Measurements from ENCODE around the gene SENP6. TPM values are rescaled to one million over a fixed set of nuclear protein-coding genes. Genes with fewer than 3 reads are reported as not detected.

SENP6 gene
- total and polyA plus RNA-seq, 8 donors = 25.2 to 53.1 (median 41.1) TPM

DNA sequence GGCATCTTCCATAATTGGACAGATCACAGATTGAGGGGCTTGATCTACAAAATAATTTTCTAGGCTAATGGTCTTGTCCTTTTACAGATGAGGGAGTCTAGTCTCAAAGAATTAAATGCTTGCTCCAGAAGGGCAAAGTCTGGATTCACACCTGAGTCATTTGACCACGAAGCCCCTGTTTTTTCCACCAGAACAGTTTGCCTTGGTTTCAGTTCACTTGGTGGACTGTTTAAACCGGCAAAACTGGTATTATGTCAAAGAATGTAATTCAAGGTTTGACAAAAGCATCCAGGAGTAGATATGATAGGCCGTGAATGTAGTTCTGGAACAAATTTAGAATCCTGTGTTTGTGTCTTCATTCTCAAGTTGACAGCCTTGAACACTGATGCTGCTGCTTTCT, 150.7 kb downstream of the SENP6 start:
- no peak for FAIRE-seq
- Histone ChIP-seq H3K9me3 (no peaks in the 10 kb centered on the region), H3K4me1 (peaks cover 0 to 32% (median 16%) of the 10 kb centered on the region in 3 donors), H3K4me3 (no peak overlapping the region), H3K27me3 (no peaks in the 10 kb centered on the region), H3K36me3 (no peaks in the 10 kb centered on the region), H3K27ac (peak overlapping the region in 1 of 4 donors; percentile 5)
- 14 to 16% methylated on average over 3 of the region's 3 CpGs for WGBS, 2 donors
- intact Hi-C loops (cut with DNase I) = no loop called here
- no peak for ATAC-seq
- TF ChIP-seq, protein P1, sequence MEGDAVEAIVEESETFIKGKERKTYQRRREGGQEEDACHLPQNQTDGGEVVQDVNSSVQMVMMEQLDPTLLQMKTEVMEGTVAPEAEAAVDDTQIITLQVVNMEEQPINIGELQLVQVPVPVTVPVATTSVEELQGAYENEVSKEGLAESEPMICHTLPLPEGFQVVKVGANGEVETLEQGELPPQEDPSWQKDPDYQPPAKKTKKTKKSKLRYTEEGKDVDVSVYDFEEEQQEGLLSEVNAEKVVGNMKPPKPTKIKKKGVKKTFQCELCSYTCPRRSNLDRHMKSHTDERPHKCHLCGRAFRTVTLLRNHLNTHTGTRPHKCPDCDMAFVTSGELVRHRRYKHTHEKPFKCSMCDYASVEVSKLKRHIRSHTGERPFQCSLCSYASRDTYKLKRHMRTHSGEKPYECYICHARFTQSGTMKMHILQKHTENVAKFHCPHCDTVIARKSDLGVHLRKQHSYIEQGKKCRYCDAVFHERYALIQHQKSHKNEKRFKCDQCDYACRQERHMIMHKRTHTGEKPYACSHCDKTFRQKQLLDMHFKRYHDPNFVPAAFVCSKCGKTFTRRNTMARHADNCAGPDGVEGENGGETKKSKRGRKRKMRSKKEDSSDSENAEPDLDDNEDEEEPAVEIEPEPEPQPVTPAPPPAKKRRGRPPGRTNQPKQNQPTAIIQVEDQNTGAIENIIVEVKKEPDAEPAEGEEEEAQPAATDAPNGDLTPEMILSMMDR (IDR thresholded peaks at IDR 0.05) = no peak
- no peak for DNase-seq

DNA sequence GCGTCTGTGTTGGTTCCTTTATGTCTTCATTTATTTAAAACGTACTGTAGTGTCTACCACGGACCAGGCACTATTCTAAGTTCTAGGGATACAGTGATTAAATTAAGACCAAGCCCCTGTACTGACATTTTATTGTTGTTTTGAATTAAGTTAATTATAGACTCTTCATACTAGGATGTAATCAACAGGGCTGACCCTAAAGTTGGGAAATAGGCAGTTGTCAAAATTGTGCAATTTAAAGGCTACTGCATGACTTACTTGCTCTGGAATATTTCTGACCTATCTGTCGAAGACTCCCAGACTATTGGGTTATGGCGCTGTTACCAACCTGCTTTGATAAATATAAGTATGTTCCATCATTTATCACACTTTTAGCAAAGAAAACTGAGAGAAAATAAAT, 154.0 kb downstream of the SENP6 start:
- FAIRE-seq = no peak
- WGBS, 2 donors = 92 to 96% methylated on average over 5 of the region's 5 CpGs
- TF ChIP-seq, protein P1 (IDR thresholded peaks at IDR 0.05) = no peak

DNA sequence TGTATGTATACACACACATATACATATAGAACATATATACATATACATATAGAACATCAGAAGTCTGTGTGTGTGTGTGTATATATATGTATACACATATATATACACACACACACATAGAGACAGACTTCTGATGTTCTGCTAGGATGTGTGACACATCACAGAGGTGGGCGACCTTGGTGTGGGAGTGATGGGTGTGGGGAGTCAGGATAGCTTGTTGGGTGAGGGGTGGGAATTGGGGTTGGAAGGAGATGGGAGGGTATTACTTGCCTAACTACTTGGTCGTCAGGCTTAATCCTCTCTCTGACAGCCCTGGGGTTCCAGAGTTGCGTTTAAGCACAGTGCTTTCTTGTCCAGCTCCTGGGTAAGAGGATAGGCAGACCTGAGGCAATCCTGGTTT, 155.6 kb downstream of the SENP6 start:
- Histone ChIP-seq H3K9me3 (no peaks in the 10 kb centered on the region), H3K4me3 (no peak overlapping the region), H3K27me3 (no peaks in the 10 kb centered on the region), H3K27ac (no peak overlapping the region), H3K36me3 (no peaks in the 10 kb centered on the region), H3K4me1 (peaks cover 0 to 20% (median 3%) of the 10 kb centered on the region in 3 donors)
- ATAC-seq (no peak), DNase-seq (no peak), FAIRE-seq (no peak)
- 89 to 92% methylated on average over 3 of the region's 3 CpGs for WGBS, 2 donors
- TF ChIP-seq, protein P1 (IDR thresholded peaks at IDR 0.05) = no peak
- intact Hi-C loops (cut with DNase I) = no loop called here

More for the DNA sequence above, 154.0 kb downstream of the SENP6 start:
- DNase-seq (no peak), ATAC-seq (no peak)
- H3K4me3 ChIP-seq = no peak overlapping the region
- no peak overlapping the region for H3K27ac ChIP-seq
- H3K9me3 ChIP-seq = no peaks in the 10 kb centered on the region
- H3K27me3 ChIP-seq = no peaks in the 10 kb centered on the region
- peaks cover 0 to 28% (median 10%) of the 10 kb centered on the region in 3 donors for H3K4me1 ChIP-seq
- H3K36me3 ChIP-seq = no peaks in the 10 kb centered on the region
- intact Hi-C loops (cut with DNase I) = no loop called here

DNA sequence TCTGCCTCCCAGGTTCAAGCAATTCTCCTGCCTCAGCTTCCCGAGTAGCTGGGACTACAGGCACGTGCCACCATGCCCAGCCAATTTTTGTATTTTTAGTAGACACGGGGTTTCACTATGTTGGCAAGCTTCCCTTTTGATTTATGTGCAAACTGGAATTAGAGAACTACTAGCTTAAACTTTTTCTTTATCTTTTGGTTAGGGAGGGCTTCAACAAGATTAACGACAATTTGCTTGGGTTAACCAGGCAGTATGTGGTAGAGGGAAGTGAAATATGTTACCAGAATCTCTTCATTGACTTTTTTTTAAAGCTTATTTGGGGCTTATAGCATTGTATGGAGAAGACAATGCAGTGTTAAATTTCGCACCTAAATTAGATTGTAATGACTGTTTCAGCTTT, 156.4 kb downstream of the SENP6 start:
- 84 to 91% methylated on average over 5 of the region's 5 CpGs for WGBS, 2 donors
- TF ChIP-seq, protein P1 (IDR thresholded peaks at IDR 0.05) = no peak
- Histone ChIP-seq H3K27me3 (no peaks in the 10 kb centered on the region), H3K4me3 (no peak overlapping the region), H3K27ac (no peak overlapping the region), H3K9me3 (no peaks in the 10 kb centered on the region), H3K4me1 (peaks cover 0 to 12% (median 0%) of the 10 kb centered on the region in 3 donors), H3K36me3 (no peaks in the 10 kb centered on the region)
- ATAC-seq (no peak), DNase-seq (no peak), FAIRE-seq (no peak)
- intact Hi-C loops (cut with DNase I) = no loop called here

DNA sequence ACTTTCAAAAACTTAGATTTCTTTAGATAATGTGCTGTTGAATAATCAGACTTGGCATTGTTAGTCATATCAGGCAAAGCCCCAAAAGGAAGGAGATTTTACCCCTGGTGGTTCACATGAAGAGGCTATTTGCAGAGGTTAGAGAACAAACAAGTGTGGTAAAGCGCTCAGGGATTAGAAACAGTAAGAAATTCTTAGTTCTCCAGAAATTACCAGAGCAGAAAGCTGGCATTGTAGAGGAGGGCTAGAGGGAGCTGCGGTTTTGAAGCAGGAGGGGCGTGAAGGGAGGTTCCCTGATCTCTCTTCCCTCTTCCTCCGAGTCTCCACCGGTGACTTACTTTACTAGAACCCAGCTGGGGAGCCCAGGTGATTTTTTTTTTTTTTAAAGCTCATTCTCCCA, 157.5 kb downstream of the SENP6 start:
- no peak for FAIRE-seq
- WGBS, 2 donors = 75 to 88% methylated on average over 5 of the region's 5 CpGs
- no peak for ATAC-seq
- H3K9me3 ChIP-seq = no peaks in the 10 kb centered on the region
- no peak for DNase-seq
- no peak overlapping the region for H3K27ac ChIP-seq
- no peaks in the 10 kb centered on the region for H3K27me3 ChIP-seq
- H3K36me3 ChIP-seq = no peaks in the 10 kb centered on the region
- TF ChIP-seq, protein P1 (IDR thresholded peaks at IDR 0.05) = no peak
- peaks cover 0 to 12% (median 0%) of the 10 kb centered on the region in 3 donors for H3K4me1 ChIP-seq
- no peak overlapping the region for H3K4me3 ChIP-seq
- intact Hi-C loops (cut with DNase I) = no loop called here
